HG02885 (cell line): ENCODE measurements around the gene BACE2.

Experiments used
- ATAC-seq: cut with Tn5 transposase; IDR thresholded peaks from one replicate; pipeline ENCODE4 v1.9.1; 2021; ENCODE audit warnings: mild to moderate bottlenecking; ENCODE audit not compliant: unreplicated experiment, poor library complexity

BACE2 gene

GRCh38 chr21:41209016-41209619 lies 41.2 kb downstream of the BACE2 start:
- no peak for ATAC-seq

DNA sequence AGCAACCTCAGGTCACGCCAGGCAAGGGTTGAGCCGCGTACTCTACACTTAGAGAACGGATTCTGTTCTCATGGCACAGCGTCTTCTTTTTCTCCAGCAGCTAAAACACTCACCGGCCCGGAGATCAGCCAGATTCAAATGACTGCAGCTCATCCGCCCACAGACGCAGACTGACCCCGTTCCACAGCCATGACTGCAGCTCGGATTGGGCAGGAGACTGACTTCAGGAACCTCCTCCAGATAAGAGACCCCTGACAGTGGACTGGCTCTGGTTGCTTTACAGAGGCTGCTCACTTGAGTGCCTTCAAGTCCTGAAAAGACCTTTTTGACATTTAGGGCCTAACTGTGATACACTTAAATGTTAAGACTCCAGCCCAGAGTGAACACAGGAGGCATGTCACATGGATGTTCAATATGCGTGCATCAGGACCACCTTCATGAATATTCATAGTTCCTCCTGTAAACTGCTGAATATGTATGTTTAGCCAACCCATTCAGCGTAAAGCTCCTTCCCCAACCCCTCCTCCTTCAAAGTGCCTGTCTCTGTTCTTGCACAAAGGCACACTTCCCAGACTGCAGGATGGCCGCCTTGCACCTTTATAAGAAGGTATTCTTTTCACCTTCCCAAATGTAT lies 42.6 kb downstream of the BACE2 start:
- no peak for ATAC-seq

GRCh38 chr21:41211060-41211805 lies 43.3 kb downstream of the BACE2 start:
- ATAC-seq, result no peak

GRCh38 chr21:41213021-41213420 lies 45.1 kb downstream of the BACE2 start:
- ATAC-seq, result no peak

GRCh38 chr21:41215856-41216408 lies 48.0 kb downstream of the BACE2 start:
- no peak for ATAC-seq

GRCh38 chr21:41216486-41216885 lies 48.5 kb downstream of the BACE2 start:
- ATAC-seq, result no peak

GRCh38 chr21:41217671-41218385 lies 49.9 kb downstream of the BACE2 start:
- ATAC-seq, result no peak

DNA sequence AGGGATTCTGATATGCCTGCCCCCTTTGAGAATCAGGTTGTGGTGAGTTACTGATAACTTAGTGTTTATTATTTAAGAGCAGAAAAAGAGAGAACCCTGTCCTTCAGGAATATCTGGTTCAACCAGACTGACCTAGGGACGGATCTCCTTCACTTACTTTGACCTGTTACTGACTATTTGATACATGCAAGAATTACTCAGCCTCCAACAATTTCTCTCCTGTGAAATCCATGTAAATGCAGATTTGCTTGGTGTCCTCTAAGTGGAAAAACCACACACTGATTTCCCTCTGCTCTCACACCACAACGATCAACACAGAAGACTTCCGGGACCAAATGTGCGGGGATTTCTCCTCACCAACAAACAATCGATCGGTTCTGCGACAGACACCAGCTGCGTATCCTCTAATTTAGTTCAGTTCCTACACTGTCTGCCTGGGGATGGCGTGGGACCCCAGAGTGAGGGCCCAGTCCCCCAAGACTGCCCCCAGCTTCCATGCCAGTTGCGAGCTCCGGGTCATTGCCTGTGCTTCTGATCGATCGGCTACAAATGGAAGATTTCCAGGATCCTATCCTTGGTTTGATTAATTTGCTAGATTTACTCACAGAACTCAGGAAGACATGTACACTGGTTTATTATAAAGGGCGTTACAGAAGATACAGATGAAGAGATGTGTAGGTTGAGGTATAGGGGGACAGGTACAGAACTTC lies 51.7 kb downstream of the BACE2 start:
- ATAC-seq, result no peak

DNA sequence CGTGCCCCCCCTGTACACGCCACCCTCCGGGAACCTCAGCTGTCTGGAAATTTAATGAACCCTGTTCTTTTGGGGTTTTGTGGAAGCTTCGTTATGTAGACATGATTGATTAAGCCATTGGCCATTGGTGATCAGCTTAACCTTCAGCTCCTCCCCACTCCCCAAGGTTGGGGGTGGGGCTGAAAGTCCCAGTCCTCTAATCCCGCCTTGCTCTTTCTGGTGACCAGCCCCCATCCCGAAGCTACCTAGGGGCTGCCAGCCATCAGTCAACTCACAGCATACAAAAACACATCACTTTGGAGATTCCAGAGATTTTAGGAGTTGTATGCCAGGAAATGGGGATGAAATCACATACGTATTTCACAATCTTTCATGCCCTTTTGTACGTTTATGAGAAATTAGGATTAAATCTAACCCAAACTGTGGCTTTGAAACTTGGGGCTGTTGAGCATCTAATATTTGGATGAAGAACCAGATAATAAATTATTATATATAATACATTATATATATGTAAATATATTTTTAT lies 52.3 kb downstream of the BACE2 start:
- no peak for ATAC-seq

DNA sequence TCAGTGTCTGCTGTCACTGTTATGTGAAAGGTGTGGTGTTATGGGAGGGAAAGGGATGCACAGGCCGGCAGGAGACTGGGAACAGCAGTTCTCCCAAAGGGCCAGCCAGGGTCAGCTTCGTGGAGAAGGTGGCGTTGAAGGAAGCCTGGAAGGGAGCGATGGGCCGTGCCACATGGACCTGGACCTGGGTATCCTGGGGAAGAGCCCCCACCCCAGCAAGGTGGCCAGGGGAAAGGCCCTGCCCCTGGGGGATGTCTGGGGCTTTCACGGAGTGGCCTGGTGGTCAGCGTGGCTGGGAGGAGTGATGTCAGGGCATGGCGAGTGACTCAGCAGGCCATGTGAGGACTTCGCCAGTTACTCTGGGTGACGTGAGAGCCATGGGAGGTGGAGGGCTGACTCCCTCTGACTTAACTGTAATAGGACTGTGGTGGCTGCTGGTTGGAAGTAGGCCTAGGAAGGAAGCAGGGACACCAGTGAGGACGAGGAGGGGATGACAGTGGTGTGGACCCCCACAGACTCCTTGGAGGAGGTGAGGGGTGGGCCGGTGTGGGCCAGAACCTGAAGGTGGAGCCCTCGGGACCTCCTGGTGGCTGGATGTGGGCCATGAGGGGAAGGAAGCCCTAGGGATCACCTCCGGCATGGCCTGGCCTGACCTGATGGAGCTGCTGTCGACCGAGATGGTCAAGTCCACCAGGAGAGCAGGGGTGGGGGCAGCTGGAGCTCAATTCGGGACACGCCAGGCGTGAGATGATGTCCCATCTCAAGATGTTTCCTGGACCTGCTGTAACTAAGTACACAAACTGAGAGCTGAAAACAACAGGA lies 54.5 kb downstream of the BACE2 start:
- ATAC-seq, result no peak

DNA sequence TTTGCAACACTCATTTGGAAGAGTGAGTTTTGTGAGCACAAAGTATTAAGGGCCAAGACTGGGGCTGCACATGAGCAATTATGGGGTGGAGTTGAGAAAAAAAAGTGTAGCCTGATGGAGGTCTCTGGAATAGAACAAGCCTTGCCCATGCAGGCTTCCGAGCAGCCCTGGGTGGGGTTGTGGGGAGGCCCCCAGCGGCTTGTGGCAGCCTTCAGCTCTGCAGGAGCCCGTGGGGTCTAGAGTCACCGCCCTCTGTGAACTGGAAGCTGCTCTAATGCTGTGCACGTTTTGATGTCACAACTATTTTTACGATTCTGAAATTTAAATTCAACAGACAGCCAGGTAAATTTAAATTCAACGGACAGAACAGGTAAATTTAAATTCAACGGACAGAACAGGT lies 58.9 kb downstream of the BACE2 start:
- ATAC-seq, result no peak

DNA sequence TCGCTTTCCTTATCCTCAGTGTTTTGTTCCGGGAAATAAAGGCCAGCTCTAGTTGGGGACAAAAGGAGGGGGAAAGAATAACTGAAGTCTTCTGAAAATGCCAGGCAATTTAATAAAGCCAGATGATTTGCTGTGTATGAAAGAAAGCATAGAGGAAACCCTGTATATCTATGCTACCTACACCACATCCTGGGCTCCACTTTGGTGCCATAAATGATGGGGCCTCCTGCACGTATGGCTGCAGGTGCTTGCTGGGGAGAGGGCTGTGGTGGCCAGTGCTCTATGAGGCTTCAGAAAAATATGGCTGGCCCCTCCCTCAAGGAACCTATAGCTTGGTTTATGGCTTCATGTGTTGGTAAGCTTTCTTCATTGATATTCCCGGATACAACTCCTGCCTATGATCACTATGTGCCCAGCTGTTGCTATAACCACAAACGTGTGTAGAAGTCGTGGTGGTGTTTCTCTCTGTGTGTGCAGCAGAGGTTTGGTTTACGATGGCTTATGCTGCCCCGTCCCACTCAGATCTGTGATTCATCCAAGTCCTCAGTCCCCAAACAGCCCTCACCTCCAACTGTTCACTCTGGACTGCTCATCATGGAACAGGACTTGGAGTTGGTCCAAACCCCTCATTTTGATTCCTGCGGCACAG lies 59.5 kb downstream of the BACE2 start:
- no peak for ATAC-seq

- ATAC-seq, result no peak
Observed at GRCh38 chr21:41228006-41228370, 60.0 kb downstream of the BACE2 start.

DNA sequence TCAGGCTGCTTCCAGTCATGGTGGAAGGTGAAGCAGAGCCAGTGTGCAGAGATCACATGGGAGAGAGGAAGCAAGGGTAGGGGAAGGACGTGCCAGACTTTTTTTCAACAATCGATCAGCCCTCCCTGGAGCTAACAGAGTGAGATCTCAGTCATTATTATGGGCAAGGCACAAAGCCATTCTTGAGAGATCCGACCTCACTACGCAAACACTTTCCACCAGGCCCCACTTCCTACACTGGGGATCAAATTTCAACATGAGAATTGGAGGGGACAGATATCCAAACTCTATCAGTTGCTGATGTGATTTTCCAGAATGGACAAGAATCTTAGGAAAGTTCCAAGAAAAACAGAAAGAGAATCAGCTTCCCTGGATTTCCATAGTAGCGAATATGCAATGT lies 60.5 kb downstream of the BACE2 start:
- ATAC-seq, result no peak

- no peak for ATAC-seq
Observed at GRCh38 chr21:41228958-41229357, 61.0 kb downstream of the BACE2 start.

DNA sequence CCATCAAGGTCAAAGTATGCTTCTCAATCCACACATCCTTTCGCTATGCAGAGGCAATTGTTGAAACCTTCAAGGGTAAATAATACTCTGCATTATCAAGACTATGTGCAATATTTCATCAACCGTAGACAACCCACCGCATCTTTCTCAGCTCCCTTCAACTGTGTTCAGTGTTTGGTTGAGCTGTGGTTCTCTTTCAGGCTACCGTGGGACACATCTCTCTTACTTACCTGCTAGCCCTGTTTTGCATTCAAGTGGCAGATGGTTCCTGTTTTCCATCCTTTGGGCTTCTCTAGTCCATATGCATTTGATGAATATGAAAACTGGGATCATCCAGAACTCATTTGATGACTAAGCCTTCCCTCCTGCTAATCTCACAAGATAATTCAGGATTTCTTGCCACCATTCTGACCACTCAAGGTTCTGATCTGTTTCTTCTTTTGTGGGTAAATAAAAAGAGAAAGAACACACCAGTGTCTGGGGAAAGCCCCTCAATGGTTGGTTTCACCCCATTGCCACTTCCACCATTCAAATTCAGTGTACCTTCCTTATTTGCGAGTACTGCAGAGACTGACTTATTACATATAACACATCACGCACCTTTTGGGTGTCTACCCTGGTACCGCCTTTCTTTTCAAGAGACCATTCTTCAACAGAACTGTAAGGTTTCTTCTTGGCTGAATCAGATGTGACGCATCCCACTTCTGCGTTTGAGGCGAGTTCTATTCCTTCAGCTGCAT lies 61.7 kb downstream of the BACE2 start:
- ATAC-seq, result no peak

DNA sequence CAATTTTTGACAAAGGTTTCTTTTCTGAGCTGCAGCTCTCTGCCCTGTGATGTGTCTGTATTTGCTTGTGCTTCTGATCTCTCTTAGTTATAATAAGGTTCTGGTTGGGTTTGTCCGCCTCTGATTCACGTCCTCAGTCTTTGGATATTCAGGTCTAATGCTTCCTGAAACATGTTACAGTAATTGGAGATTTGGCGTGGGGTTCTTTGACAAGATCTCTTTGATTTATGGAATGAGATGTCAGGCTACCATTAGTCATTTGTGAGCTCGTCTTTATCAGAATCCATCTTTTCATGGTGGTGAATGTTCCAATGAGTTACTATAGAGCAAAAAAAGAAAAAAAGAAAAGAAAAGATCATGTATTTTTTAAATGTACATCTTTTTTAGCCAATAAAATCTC lies 62.5 kb downstream of the BACE2 start:
- ATAC-seq, result no peak

DNA sequence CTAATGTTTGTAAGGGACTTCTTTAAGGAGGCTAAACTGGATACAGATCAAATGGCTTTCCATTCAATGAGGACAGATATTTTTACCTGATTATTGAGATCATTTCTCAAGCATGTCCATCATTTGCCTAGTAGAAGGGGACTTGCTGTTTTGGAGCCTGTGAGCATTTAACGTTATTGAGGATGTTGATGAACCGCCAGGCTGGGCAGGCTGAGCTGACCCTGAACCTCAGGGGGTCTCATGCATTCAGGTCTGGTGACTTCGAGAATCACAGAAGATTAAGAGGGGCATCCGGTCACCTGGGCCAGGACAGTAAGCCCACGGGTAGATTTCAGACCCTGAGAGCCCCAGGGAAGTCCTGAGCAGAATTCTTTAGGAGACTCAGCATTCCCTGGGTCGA lies 63.1 kb downstream of the BACE2 start:
- no peak for ATAC-seq
